DOHH2 (cell line): ENCODE results near the gene DOK7.
"Not testable (repeated sequence)": the region's sequence is repeated elsewhere in the genome, so short reads cannot be mapped to it uniquely, and the experiment has no call there.

Source experiments
- CTCF ChIP-seq: fragments of 200-600 bp; sonication (generic); IDR thresholded peaks from one replicate; pipeline ENCODE4 v1.5.1; 2014; ENCODE audit warnings: antibody characterized with exemption, mild to moderate bottlenecking, low read depth, low read length; ENCODE audit not compliant: poor library complexity, severe bottlenecking
- EZH2phosphoT487 ChIP-seq: fragments of 200-600 bp; sonication (generic); IDR thresholded peaks from 2 replicates; pipeline ENCODE4 v1.6.1; 2017; ENCODE audit warnings: borderline replicate concordance, mild to moderate bottlenecking, antibody characterized with exemption, low read length, moderate library complexity, mixed read lengths

- TF ChIP-seq CTCF, EZH2phosphoT487: not testable (repeated sequence)
Measured at GRCh38 chr4:3543415-3543814, 80.3 kb downstream of the DOK7 start.
